Breast epithelium (tissue), 3 donors: ENCODE data around the gene FNDC3B.

Experiments
- CTCF ChIP-seq, 3 donors: fragments of 450-650 bp; IDR thresholded peaks; one replicate each; pipeline ENCODE4 v1.5.1; 2016 to 2017; ENCODE audit warnings: antibody characterized with exemption in 3 of 3, mild to moderate bottlenecking in 3 of 3, moderate library complexity in 3 of 3
- POLR2AphosphoS5 ChIP-seq, 3 donors: sonication (generic); formaldehyde crosslinking; IDR thresholded peaks; one replicate each; pipeline ENCODE4 v1.6.1; 2017; ENCODE audit warnings: antibody characterized with exemption in 3 of 3

GRCh38 chr3:172187511-172187910 is 148.1 kb downstream of the FNDC3B start:
- TF ChIP-seq CTCF (IDR thresholded peaks at IDR 0.05) (no peak), POLR2AphosphoS5 (IDR thresholded peaks at IDR 0.05) (no peak)
